RCC 7860 (cell line): Measurements from ENCODE around the gene MYG1.
A peak's percentile ranks its signal among the peaks of the same experiment; 100 is the strongest.

ENCODE experiments used
- DNase-seq: peaks from one replicate; pipeline ENCODE4 v3.0.0-alpha.2; 2015; ENCODE audit warnings: low spot score
- FAIRE-seq: peaks from 2 replicates; lab custom pipeline; 2012; peaks lifted over from hg19 to GRCh38; lab: Jason Lieb, UNC

Gene MYG1

DNA sequence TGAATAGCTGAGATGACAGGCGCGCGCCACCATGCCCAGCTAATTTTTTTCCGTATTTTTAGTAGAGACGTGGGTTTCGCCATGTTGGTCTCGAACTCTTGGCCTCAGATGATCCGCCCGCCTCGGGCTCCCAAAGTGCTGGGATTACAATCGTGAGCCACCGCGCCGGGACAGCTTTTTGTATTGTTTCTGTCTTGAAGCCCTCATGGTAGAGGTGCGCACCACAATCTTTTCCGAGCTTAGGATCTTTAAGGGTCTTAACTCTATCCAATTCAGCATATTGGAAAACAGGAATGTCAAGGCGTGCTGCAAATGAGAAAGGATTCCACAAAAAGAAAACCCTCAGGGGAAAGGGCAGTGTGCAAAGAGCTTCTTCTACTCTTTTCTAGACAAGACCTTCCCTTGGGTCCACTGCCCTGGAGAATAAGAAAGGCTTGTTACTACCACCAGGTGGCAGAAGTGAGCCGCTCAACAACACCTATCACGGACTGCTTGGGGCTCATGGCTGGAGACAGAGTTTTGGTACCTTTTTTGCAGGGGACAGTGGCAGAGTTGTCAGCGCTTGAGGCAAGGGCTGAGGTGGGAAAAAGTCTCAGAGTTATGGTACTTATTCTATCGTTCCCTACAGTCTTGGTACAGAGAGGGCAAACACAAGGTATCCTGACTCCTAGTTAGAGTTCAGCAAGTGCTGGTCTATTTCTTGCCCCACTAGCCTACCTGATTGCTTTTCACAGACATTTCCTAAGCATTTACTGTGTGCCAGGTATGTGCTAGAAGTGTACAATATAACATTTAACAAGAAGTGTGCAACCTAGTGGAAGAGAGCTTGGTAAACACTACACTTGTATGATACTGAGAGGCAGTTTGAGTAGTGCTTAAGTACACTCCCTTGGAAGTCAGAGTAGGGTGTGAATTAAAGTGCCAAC, 53.1 kb downstream of the MYG1 start:
- FAIRE-seq: no peak

DNA sequence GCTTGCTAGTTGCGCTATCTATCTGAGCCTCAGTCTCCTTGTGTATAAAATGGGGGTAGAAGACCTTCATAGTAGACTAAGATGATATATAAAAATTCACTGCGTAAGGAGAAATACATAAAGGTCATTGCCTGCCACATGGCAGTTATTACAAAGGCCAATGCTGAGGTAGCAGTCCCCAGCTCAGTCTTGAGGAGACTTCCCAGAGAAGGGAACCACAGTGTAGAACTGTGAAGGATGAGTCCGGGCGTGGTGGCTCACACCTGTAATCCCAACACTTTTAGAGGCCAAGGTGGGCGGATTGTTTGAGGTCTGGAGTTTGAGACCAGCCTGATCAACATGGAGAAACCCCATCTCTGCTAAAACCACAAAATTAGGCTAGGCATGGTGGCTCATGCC, 53.8 kb downstream of the MYG1 start:
- FAIRE-seq (no peak), DNase-seq (no peak)

More for the DNA sequence above, 53.1 kb downstream of the MYG1 start:
- peak; percentile 68 for DNase-seq

DNA sequence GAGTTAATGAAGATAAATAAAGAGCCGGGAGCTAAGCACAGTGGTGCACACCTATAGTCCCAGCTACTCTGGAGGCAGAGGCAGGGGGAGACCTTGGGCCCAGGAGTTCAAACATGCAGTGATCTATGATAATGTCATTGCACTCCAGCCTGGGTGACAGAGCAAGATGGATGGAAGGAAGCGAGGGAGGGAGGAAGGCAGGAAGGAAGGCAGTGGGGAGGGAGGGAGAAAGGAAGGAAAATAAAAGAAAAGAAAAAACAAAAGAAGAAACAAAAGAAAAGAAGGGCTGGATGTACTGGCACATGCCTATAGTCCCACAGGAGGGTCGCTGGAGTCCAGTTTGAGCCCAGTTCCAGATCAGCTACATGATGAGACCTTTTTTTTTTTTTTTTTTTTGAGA, 55.6 kb downstream of the MYG1 start:
- FAIRE-seq (no peak), DNase-seq (no peak)
